GM13977 (cell line): ENCODE data around the gene SDR42E2.
"Not testable (repeated sequence)": the region's sequence is repeated elsewhere in the genome, so short reads cannot be mapped to it uniquely, and the experiment has no call there.

Experiments used
- DNase-seq: peaks from one replicate; pipeline ENCODE4 v3.0.0; 2012; ENCODE audit warnings: low spot score
- CTCF ChIP-seq: IDR thresholded peaks from 2 replicates; pipeline ENCODE4 v1.5.1; 2012; ENCODE audit warnings: mild to moderate bottlenecking, control low read depth; ENCODE audit not compliant: insufficient read depth; ENCODE audit errors: extremely low read depth, missing control alignments
- in situ Hi-C: fragments of 300-500 bp; cut with MboI; formaldehyde crosslinking; loops from one replicate; pipeline ENCODE4 v1.12.0; 2022; ENCODE audit warnings: low sequenced_read_pairs, low pct_unique_long_range_greater_than_20kb, mixed read lengths, inconsistent platforms; ENCODE audit not compliant: unreplicated experiment

SDR42E2 gene

GRCh38 chr16:22194707-22195444, 32.6 kb downstream of the SDR42E2 start:
- in situ Hi-C loops: no loop called here
- no peak for DNase-seq
- TF ChIP-seq CTCF: no peak

GRCh38 chr16:22195445-22195694, 33.1 kb downstream of the SDR42E2 start:
- in situ Hi-C loops: no loop called here
- no peak for TF ChIP-seq CTCF
- no peak for DNase-seq

- peak; percentile 81 for TF ChIP-seq CTCF
- in situ Hi-C loops: no loop called here
- peak; percentile 70 for DNase-seq
Measured at GRCh38 chr16:22195695-22196558, 33.6 kb downstream of the SDR42E2 start.

- in situ Hi-C loops, DNase-seq: not testable (repeated sequence)
Measured at GRCh38 chr16:22196559-22197168, 34.4 kb downstream of the SDR42E2 start.

GRCh38 chr16:22198547-22199293, 36.4 kb downstream of the SDR42E2 start:
- peak; percentile 1 for TF ChIP-seq CTCF
- DNase-seq: no peak
- in situ Hi-C loops: no loop called here

GRCh38 chr16:22202261-22202637, 39.9 kb downstream of the SDR42E2 start:
- no peak for TF ChIP-seq CTCF
- no peak for DNase-seq
- in situ Hi-C loops: loop anchor here (5.0 kb wide), 1 partner anchor 95 kb away; the partner anchor contains the start of gene POLR3E

- TF ChIP-seq CTCF: no peak
- no peak for DNase-seq
- in situ Hi-C loops: loop anchor here (5.0 kb wide), 1 partner anchor 94 kb away; the partner anchor contains the start of gene POLR3E
Measured at GRCh38 chr16:22203091-22203490, 40.8 kb downstream of the SDR42E2 start.
